Activated CD8-positive, alpha-beta memory T cell treated with anti-CD3 and anti-CD28 coated beads, Interleukin-2, amount 50 U/mL, for 1 hour (primary cell): ENCODE data around the gene ANO1.

ENCODE experiments used
- DNase-seq: peaks from one replicate; pipeline ENCODE4 v3.0.0-alpha.2; 2020; ENCODE audit errors: extremely low read depth

Gene ANO1

GRCh38 chr11:70161043-70161625, 83.0 kb downstream of the ANO1 start:
- no peak for DNase-seq

DNA sequence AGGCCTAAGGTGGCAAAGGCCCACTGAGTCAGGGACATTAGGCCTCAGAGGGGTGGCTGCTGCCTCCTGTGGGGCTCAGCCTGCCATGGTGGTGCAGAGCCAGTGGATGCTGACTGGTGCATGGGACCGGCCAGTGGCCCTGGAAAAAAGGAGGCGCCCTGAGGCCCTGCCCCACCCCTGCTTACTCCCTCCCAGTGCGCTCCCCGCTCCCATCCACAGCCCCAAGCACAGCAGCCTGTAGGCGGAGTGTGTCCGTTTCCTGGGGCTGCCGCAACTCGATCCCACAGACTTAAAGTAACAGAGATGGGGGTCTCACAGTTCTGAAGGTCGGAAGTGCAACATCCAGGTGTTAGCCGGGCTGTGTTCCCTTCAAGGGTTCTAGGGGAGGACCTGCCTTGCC, 86.6 kb downstream of the ANO1 start:
- DNase-seq: no peak

DNA sequence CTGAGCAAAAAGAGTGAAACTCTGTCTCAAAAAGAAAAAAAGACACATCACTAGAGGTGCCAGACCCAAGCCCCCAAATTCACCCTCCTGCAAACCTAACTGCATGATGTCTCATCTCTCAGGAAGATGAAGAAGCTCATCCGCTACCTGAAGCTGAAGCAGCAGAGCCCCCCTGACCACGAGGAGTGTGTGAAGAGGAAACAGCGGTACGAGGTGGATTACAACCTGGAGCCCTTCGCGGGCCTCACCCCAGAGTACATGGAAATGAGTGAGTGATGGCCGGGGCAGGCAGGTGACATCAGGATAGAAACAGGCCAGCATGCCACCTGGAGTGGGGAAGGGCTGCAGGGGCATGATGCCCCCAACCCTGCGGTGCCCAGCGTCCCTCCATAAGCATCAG, 89.0 kb downstream of the ANO1 start:
- DNase-seq: no peak

DNA sequence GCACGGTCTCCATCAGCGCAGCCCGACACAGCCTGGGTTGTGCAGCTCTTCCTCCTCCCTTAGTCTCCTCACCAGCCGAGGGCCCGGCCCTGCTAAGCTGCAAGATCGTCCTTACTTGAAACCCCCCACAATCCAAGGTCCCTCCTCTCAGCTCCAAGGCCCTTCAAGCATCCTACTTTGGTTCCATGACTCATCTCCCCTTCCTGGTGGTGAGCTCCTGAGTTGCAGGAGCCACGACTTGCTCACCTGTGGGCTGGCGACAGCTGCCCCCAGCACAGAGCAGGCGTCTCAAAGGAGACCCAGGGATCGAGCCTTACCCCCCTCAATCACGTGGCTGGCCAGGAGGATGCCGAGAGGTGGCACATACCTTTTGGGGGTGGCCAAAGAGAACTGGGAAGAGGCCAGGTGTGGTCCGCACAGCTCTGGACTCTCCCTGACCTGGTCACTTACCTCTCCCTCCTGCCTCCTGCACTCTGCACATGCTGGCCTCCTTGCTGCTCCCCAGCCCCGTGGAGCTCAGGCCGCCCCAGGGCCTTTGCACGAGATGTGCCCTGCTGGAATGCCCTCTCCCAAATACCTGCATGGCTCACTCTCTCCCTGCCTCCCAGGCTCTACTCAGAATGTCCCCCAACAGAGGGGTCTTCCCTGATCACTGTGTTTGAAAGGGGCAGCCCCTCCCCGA, 89.7 kb downstream of the ANO1 start:
- DNase-seq: no peak

GRCh38 chr11:70168405-70168754, 90.3 kb downstream of the ANO1 start:
- DNase-seq: no peak

- DNase-seq: no peak
Observed at GRCh38 chr11:70169127-70169526, 91.0 kb downstream of the ANO1 start.

DNA sequence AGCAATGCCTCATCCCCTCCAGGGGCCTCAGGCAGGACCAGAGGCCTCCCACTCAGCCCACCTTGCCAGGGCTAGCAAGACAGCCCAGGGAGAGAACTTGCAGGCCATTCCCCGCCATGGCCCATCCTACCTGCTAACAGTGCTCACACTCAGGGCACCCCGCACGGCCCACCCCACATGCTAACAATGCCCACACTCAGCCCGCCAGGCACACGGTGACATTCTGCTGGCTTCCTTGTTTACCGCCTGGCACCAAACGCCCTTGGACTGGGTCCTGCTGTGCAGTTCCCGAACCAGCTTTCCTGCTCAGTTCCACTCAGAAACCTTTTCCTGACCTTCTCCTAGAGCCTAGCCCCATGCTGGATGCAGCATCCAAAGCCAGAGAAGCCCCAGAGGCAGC, 91.5 kb downstream of the ANO1 start:
- DNase-seq: no peak

DNA sequence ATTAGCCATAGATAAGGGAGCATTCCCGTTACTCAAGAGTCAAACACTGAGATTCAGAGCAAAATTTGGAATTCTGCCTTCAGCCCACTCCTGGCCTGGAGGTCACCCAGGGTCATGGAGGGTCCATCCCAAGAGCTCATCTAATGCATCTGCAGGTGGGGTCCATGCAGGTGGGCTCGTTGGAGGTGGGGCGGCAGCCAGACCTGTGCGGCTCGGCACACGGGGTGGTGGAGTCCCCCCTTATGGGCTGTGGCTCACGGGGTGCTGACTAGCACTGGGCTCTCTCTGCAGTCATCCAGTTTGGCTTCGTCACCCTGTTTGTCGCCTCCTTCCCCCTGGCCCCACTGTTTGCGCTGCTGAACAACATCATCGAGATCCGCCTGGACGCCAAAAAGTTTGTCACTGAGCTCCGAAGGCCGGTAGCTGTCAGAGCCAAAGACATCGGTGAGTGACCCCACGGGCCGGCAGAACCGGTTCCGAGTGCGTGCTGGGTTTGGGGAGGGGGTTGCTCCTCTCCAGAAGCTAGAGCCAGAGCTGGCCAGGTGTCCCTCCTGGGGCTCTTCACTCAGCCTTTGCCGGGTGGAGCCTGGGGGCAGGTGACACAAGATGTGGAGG, 92.6 kb downstream of the ANO1 start:
- no peak for DNase-seq

GRCh38 chr11:70173018-70173417, 94.9 kb downstream of the ANO1 start:
- no peak for DNase-seq

- DNase-seq: no peak
Observed at GRCh38 chr11:70174547-70175235, 96.6 kb downstream of the ANO1 start.

GRCh38 chr11:70175236-70175698, 97.2 kb downstream of the ANO1 start:
- no peak for DNase-seq

GRCh38 chr11:70176940-70177689, 99.0 kb downstream of the ANO1 start:
- no peak for DNase-seq

DNA sequence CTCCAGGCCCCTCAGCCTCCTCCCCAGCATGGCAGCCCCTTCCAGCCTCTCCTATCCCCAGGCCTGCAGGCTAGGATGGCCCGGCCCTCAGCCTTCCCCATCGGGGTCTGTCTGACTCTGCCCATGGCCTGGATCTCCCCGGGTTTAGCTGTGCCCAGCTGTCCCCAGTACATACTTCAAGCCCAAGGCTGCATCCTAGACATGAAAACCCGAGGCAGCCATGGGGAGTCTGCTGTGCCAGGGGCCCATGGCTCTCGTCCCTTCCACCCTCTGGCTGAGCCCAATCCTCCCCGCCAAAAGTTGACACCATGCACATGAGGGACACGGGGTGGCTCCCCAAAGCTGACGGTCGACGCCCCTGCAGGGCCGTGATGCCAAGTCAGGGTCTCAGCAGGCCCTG, 102.8 kb downstream of the ANO1 start:
- no peak for DNase-seq

- no peak for DNase-seq
Observed at GRCh38 chr11:70182266-70182665, 104.1 kb downstream of the ANO1 start.

DNA sequence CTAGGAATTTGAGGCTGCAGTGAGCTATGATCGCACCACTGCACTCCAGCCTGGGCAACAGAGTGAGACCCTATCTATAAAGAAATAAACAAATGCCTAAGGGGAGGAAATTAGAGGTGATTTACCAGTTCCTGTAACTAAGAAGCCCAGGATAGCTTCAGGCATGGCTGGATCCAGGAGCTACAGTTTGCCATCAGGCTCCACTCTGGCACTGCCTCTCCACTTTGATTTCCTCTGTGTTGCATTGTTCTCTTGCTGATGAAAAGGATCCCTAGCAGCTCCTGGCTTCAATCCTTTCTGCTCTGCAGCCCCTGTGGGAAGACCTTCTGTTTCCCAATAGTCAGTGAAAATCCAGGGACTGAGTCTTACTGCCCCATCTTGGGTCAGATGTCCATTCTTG, 104.9 kb downstream of the ANO1 start:
- DNase-seq: no peak

- no peak for DNase-seq
Observed at GRCh38 chr11:70183483-70184176, 105.5 kb downstream of the ANO1 start.

DNA sequence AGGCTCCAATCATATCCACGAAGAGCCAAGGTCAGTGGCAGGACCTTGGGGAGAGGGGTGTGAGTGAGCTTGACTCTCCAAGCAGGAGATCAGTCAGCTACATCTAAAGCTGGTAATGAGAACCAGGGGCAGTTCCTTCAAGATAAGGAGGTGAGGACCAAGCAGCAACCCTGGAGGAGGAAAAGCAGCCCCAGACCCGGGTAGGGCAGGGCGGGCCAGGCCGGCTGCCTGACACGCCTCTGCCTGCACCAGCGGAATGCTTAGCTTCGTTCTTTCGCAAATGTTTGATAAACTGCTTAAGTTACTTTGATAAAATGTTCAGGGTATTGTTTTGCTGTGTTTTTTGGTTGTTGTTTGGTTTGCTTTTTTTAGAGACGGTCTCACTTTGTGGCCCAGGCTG, 106.3 kb downstream of the ANO1 start:
- no peak for DNase-seq

DNA sequence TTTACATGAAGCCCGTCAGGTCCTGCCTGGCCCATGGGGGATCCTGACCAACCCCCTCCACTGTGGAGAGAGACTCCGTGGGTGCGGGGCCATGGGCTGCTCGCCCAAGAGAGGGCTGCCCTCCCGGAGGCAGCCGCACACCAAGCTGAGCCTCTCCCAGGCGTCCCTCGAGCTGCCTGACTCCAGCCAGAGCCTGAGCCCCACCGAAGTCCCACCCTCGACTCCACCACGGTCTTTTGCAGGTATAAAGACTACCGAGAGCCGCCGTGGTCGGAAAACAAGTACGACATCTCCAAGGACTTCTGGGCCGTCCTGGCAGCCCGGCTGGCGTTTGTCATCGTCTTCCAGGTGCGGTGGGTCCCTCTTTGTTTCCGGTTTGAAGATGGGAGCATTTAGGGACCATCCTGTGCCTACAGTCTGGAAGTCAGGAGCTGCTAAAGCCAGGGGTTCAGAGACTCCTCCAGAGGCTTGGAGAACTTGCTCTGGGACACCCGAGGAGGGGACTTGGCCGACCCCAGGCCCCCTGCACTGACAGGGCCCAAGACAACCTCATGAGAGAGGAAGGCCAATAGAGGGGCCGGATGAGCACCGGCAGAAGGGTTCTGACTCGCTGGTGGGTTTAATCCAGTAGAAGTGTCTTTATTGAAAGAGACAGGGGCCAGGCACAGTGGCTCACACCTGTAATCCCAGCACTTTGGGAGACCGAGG, 107.4 kb downstream of the ANO1 start:
- DNase-seq: no peak

DNA sequence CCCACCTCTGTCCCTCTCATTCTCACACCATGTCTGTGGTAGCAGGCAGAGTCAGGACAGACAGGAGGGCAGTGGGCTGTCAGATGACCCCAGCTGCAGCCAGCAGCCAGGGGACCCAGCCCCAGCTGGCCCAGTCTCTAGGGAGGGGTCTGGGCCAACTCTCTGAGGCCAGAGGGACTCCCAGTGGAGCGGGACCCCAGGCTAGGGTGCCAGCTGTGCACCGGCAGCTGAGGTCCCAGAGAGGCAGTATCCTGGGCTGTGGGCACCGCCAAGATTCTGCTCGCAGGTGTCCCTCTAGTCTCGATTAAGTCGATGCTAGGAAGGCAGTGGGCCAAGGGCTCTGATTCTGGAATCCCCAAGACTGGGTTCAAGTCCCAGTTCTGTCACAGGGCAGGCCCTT, 108.3 kb downstream of the ANO1 start:
- DNase-seq: no peak

DNA sequence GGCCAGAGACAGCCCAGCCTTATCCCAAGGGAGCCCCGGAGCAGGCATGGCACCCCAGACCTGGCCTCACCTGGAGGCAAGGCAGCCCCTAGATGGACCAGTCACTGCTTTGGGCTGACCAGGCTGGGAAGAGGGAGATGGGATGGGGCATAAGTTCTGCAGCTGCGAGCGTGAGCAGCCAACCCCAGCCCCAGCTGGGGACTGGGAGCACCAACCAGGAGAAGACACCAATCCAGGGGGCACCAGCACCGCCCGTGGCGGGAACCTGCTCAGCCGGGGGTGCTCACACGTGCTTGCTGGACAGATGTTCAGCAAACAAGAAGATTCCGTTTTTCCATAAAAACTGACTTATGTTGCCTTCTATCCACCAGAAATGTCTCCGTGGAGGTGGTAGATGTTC, 108.8 kb downstream of the ANO1 start:
- no peak for DNase-seq

DNA sequence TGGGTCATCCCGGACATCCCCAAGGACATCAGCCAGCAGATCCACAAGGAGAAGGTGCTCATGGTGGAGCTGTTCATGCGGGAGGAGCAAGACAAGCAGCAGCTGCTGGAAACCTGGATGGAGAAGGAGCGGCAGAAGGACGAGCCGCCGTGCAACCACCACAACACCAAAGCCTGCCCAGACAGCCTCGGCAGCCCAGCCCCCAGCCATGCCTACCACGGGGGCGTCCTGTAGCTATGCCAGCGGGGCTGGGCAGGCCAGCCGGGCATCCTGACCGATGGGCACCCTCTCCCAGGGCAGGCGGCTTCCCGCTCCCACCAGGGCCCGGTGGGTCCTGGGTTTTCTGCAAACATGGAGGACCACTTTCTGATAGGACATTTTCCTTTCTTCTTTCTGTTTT, 109.7 kb downstream of the ANO1 start:
- DNase-seq: no peak
